Measurements from ENCODE around the gene ARMC3. TPM values are rescaled to one million over a fixed set of nuclear protein-coding genes. Genes with fewer than 3 reads are reported as not detected.

Gene ARMC3
- total and polyA plus RNA-seq, 9 of the 15 experiments (the other 6 are each of a cell fraction or from before 2014, with no cell fraction given): 0.33 to 1.1 (median 0.62) TPM

- TF ChIP-seq ZNF512 (tag; IDR thresholded peaks at IDR 0.05) (no peak), NFIX (CRISPR knock-in tag; IDR thresholded peaks at IDR 0.05; ENCODE audit: low read depth) (no peak), KDM1A (IDR thresholded peaks at IDR 0.05) (no peak), ZNF764 (CRISPR knock-in tag; IDR thresholded peaks at IDR 0.05; ENCODE audit: low read depth) (no peak), BRD9 (IDR thresholded peaks at IDR 0.05; ENCODE audit: low read depth, partially characterized antibody) (peak; percentile 52), MEIS2 (IDR thresholded peaks at IDR 0.05; ENCODE audit: partially characterized antibody) (no peak), E2F5 (CRISPR knock-in tag; IDR thresholded peaks at IDR 0.05) (no peak), TBL1XR1 (IDR thresholded peaks at IDR 0.05; ENCODE audit: low read length in 2 of 2) (no peak), ZNF23 (CRISPR knock-in tag; IDR thresholded peaks at IDR 0.05) (no peak), HCFC1 (IDR thresholded peaks at IDR 0.05; ENCODE audit: low read depth, low read length) (no peak), ZBTB26 (CRISPR knock-in tag; IDR thresholded peaks at IDR 0.05) (0 out of 2 replicates have a peak, but pooled peaks have one; percentile 20), SETDB1 (IDR thresholded peaks at IDR 0.05; ENCODE audit: low read length) (no peak), NBN (IDR thresholded peaks at IDR 0.05; ENCODE audit: low read depth) (no peak), HMG20A (CRISPR knock-in tag; conservative IDR thresholded peaks at IDR 0.05) (no peak), ELF4 (CRISPR knock-in tag; IDR thresholded peaks at IDR 0.05) (0 out of 2 replicates have a peak, but pooled peaks have one; percentile 30), DEAF1 (CRISPR knock-in tag; IDR thresholded peaks at IDR 0.05) (peak; percentile 52), ZNF311 (CRISPR knock-in tag; IDR thresholded peaks at IDR 0.05) (no peak)
- TF ChIP-seq, protein P1, sequence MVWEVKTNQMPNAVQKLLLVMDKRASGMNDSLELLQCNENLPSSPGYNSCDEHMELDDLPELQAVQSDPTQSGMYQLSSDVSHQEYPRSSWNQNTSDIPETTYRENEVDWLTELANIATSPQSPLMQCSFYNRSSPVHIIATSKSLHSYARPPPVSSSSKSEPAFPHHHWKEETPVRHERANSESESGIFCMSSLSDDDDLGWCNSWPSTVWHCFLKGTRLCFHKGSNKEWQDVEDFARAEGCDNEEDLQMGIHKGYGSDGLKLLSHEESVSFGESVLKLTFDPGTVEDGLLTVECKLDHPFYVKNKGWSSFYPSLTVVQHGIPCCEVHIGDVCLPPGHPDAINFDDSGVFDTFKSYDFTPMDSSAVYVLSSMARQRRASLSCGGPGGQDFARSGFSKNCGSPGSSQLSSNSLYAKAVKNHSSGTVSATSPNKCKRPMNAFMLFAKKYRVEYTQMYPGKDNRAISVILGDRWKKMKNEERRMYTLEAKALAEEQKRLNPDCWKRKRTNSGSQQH (CRISPR knock-in tag; IDR thresholded peaks at IDR 0.05): 0 out of 2 replicates have a peak, but pooled peaks have one; percentile 63
- TF ChIP-seq, protein P2, sequence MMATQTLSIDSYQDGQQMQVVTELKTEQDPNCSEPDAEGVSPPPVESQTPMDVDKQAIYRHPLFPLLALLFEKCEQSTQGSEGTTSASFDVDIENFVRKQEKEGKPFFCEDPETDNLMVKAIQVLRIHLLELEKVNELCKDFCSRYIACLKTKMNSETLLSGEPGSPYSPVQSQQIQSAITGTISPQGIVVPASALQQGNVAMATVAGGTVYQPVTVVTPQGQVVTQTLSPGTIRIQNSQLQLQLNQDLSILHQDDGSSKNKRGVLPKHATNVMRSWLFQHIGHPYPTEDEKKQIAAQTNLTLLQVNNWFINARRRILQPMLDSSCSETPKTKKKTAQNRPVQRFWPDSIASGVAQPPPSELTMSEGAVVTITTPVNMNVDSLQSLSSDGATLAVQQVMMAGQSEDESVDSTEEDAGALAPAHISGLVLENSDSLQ (IDR thresholded peaks at IDR 0.05): no peak
These were observed 140.3 kb downstream of the ARMC3 start (continued) for GRCh38 chr10:23067939-23068775.

Data from K562 (cell line).